NCI-H526 (cell line): ENCODE data around the gene FURIN.
A peak's percentile ranks its signal among the peaks of the same experiment; 100 is the strongest.
"Not testable (repeated sequence)": the region's sequence is repeated elsewhere in the genome, so short reads cannot be mapped to it uniquely, and the experiment has no call there.

ENCODE experiments used
- DNase-seq, 2 experiments: peaks; one replicate each; lab custom pipeline; 2025; lab: John Stamatoyannopoulos, UW

Gene FURIN

GRCh38 chr15:90844696-90845095 is 23.7 kb upstream of the FURIN start:
- DNase-seq: no peak

DNA sequence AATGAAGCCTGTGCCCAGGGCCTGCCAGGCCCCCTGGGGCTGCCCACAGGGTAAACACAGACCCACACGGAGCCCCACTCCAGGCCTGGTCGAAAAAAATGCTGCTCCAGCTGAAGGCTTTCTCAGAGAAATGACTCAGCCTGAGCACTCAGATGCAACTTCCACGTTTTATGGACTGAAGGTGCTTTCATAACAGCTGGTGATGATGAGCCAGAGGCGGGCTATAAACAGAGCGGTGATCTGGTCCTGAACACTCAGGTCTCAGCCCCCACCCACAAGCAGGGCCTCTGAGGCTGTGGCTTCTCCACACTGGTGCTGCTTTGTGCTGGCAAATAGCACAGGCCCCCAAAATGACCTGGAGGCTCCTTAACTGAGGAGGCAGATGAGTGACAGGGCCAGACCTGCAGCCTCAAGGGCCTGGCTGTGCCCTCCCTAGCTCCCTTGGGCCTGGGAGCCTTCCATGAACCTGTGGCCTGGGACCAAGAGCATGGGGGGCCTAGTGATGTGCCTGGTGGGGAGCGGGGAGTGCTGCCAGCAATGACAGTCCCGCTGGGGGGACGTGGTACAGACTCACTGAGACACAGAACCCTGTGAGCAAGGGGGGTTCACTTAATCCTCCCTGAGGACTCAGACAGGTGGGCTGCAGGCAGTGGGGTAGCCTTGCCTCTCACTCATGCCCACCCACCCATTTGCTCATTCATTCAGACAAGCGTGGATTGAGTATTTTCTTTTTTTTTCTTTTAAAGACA is 23.0 kb upstream of the FURIN start:
- DNase-seq: no peak

- DNase-seq: not testable (repeated sequence)
These were observed 19.0 kb upstream of the FURIN start for GRCh38 chr15:90849424-90849823.

DNA sequence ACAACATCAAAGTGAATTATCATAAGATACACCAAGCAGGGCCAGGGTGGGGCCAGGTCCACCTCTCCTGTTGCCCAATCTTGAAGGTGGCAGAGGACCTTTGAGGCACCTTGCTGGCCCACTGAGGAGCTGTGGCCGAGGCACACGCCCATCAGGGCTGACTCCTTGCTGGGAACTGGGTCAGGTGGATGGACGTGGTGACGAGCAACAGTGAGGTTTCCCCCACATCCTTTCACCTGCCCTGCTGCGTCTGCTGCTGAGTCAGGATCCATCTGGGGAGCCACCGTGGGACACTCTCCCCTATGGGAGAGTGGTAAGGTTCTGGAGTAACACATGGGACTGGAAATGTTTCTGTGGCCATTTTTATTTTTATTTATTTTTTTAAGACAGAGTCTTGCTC is 17.3 kb upstream of the FURIN start:
- DNase-seq: no peak

DNA sequence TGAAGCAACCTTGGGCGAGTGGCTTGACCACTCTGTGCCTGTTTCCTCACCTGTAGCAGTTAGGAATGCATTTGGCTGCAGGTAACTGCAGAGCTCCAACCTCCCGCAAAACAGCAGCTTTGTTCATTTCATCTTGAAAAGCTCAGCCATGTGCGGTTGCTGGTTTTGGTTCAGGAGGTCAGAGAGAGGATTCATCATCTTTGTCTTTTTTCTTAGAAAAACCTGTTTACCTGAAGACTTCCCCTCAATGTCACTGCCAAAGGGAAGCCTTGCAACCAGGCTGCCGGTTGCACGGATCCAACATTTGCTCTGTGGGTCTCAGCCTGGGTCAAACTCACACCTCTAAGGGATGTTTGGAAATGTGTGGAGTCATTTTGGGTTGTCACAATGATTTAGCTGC is 16.4 kb upstream of the FURIN start:
- DNase-seq: no peak

DNA sequence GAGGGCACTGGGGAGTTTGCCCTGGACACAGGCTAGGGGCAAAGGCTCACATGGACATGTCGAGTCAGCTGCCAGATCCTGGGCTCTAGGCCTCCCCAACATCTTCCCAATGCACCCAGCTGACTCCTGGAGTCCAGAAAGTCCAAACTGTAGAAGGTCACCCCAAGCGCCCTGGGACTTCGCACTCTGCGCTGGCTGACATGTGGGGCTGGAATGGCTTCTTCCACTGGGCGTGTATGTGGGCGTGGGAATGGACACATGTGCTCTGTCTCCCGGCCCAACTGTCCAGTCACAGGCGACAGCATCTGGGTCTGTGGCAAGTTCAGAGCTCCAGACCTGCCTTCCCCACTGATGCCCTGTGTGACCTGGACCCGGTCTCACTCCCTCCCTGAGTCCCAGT is 13.2 kb upstream of the FURIN start:
- no peak for DNase-seq

GRCh38 chr15:90857337-90857736 is 11.1 kb upstream of the FURIN start:
- no peak for DNase-seq

GRCh38 chr15:90857883-90858443 is 10.4 kb upstream of the FURIN start:
- DNase-seq: no peak

GRCh38 chr15:90859234-90860131 is 8.9 kb upstream of the FURIN start:
- DNase-seq: no peak

- DNase-seq: no peak
These were observed 7.9 kb upstream of the FURIN start for GRCh38 chr15:90860450-90860849.

GRCh38 chr15:90860942-90861675 is 7.3 kb upstream of the FURIN start:
- DNase-seq: no peak

- DNase-seq: no peak
These were observed 5.9 kb upstream of the FURIN start for GRCh38 chr15:90862487-90862886.

DNA sequence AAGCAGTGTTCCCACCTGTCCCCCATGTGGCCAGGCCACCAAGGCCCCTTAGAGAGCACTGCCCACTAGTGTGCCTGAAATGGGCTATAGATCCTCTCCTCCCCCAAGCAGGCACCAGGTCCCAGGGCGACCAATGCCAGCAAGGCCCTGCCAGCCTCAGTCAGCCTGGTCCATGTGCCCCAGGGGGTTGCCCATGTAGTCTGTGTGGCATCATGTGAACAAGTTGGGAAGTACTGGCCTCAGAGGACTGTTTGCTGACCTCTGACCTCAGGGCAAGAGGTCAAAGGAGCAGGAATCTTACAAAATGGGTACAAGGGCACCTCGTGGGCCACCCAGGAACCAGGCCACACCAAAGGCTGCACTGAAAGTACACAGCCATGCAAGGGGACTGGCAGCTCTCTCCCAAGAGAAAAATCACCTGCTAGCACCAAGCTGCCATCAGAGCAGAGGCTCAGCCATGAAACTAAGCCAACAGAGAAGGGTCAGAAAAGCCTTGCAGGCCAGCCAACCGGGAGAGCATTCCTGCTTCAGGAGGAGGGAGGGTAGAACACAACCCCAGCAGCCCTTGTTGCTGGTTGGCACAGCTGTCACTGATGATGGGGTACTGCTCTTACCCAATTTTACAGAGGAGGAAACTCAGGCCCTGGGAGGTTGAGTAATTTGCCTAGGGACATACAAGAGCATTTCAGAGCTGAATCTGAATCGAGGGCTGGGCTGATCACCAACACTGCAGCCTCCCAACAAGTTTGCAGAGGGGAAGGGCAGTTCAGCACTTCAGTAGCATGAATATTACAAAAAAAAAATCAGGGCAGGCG is 5.2 kb upstream of the FURIN start:
- DNase-seq: peak in 1 of 2 experiments; percentile 16

DNA sequence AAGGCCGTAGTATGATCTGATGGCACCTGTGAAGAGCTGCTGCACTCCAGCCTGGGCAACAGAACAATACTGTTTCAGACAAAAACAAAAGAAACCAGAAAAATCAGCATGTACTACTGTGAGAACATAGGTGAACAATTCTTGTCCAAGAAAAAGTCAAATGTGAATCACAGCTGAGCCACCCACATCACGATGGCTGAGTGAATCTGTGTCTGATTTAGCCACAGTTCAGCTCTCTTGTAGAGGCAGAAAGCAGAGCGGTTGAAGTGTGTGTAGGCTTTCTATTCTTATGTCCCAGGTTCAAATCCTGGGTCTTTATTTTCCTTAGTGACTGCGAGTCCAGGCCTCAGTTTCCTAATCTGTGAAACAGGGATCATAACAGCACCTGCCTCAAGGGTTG is 4.4 kb upstream of the FURIN start:
- DNase-seq: no peak

DNA sequence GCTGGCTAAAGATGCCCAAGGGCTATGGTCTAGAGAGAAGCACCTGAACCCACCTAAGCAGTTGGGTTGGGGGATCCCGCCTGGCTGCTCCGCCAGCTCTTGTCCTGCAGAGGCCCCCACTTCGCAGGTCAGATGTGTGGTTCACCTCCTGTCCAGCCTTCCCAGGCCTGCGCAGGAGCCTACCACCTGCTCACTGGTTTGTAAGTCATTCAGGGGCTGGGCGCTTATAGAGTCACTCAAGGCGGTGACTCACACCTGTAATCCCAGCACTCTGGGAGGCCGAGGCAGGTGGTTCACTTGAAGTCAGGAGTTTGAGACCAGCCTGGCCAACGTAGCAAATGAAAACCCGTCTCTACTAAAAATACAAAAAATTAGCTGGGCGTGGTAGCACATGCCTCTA is 3.9 kb upstream of the FURIN start:
- no peak for DNase-seq

GRCh38 chr15:90865702-90866101 is 2.7 kb upstream of the FURIN start:
- DNase-seq: no peak

- DNase-seq: no peak
These were observed 2.1 kb upstream of the FURIN start for GRCh38 chr15:90866161-90866715.

DNA sequence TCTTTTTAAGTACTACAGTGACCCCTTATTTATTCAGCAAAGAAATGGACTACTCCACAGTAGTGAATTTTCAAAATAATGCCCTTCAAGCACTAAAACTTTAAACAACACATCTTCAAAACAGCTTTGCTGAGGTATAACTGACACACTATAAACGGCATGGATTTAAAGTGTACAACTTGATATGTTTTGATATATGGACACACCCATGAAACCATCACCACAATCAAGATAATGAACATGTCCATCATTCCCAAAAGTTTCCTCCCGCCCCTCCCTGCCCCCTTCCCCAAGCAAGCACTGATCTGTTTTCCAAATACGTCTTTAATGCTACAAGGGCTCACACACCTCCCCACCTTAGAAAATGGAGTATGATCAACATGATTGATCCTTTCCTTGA is 1.6 kb upstream of the FURIN start:
- no peak for DNase-seq

- no peak for DNase-seq
These were observed 753 bp downstream of the FURIN start for GRCh38 chr15:90869140-90869541.

- DNase-seq: peak; percentile 71 to 91
These were observed 1.4 kb downstream of the FURIN start for GRCh38 chr15:90869601-90870353.
